Measurements from ENCODE around the gene ZNF595. TPM values are rescaled to one million over a fixed set of nuclear protein-coding genes. Genes with fewer than 3 reads are reported as not detected.

ZNF595 gene
- polyA plus RNA-seq, 1 donor from 2014 or later = 15.1 TPM

DNA sequence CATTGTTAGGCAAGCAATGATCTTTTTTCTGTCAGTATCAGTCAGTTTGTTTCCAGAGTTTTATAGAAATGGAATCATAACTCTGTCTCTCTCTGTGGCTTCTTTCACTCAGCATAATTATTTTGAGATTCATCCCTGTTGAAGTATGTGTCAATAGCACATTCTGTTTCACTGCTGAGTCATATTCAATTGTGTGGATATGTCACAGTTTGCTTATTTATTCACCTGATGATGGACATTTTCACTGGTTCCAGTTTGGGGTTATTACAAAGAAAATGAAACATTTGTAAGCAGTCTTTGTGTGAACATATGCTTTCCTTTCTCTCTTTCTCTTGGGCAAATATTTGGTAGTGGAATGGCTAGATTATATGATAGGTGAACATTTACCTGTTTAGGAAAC lies 61.0 kb downstream of the ZNF595 start:
- Histone ChIP-seq H4K20me1 (ENCODE audit: insufficient read depth) (no peaks in the 10 kb centered on the region), H3F3A (ENCODE audit: insufficient read depth, low read length, poor library complexity, severe bottlenecking) (no peaks in the 10 kb centered on the region), H3K36me3 (ENCODE audit: insufficient read depth, low read length) (no peaks in the 10 kb centered on the region), H3K4me2 (ENCODE audit: low read length) (no peak overlapping the region), H3K9ac (ENCODE audit: low read length) (no peak overlapping the region), H3K9me2 (ENCODE audit: insufficient read depth, low read length) (no peaks in the 10 kb centered on the region), H3K4me3 (ENCODE audit: low read length) (no peak overlapping the region), H2AFZ (ENCODE audit: low read depth, low read length) (no peak overlapping the region), H3K9me3 (ENCODE audit: low read length) (no peaks in the 10 kb centered on the region), H3K27ac (ENCODE audit: low read length) (no peak overlapping the region), H3K27me3 (ENCODE audit: insufficient read depth, low read depth, low read length) (peaks cover 3% of the 10 kb centered on the region), H3K79me2 (replicated peaks; ENCODE audit: insufficient read depth, low read length) (no peaks in the 10 kb centered on the region)
- TF ChIP-seq RAD21 (conservative IDR thresholded peaks at IDR 0.05) (no peak), POLR2AphosphoS5 (IDR thresholded peaks at IDR 0.05) (no peak), TAF1 (IDR thresholded peaks at IDR 0.05; ENCODE audit: low read depth) (no peak), SMC3 (conservative IDR thresholded peaks at IDR 0.05; ENCODE audit: poor library complexity) (no peak), EP300 (conservative IDR thresholded peaks at IDR 0.05; ENCODE audit: poor library complexity, severe bottlenecking) (no peak), MXI1 (conservative IDR thresholded peaks at IDR 0.05; ENCODE audit: poor library complexity, severe bottlenecking) (no peak)
- TF ChIP-seq, protein P1, sequence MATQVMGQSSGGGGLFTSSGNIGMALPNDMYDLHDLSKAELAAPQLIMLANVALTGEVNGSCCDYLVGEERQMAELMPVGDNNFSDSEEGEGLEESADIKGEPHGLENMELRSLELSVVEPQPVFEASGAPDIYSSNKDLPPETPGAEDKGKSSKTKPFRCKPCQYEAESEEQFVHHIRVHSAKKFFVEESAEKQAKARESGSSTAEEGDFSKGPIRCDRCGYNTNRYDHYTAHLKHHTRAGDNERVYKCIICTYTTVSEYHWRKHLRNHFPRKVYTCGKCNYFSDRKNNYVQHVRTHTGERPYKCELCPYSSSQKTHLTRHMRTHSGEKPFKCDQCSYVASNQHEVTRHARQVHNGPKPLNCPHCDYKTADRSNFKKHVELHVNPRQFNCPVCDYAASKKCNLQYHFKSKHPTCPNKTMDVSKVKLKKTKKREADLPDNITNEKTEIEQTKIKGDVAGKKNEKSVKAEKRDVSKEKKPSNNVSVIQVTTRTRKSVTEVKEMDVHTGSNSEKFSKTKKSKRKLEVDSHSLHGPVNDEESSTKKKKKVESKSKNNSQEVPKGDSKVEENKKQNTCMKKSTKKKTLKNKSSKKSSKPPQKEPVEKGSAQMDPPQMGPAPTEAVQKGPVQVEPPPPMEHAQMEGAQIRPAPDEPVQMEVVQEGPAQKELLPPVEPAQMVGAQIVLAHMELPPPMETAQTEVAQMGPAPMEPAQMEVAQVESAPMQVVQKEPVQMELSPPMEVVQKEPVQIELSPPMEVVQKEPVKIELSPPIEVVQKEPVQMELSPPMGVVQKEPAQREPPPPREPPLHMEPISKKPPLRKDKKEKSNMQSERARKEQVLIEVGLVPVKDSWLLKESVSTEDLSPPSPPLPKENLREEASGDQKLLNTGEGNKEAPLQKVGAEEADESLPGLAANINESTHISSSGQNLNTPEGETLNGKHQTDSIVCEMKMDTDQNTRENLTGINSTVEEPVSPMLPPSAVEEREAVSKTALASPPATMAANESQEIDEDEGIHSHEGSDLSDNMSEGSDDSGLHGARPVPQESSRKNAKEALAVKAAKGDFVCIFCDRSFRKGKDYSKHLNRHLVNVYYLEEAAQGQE (IDR thresholded peaks at IDR 0.05; ENCODE audit: borderline replicate concordance) = no peak
- TF ChIP-seq, protein P2, sequence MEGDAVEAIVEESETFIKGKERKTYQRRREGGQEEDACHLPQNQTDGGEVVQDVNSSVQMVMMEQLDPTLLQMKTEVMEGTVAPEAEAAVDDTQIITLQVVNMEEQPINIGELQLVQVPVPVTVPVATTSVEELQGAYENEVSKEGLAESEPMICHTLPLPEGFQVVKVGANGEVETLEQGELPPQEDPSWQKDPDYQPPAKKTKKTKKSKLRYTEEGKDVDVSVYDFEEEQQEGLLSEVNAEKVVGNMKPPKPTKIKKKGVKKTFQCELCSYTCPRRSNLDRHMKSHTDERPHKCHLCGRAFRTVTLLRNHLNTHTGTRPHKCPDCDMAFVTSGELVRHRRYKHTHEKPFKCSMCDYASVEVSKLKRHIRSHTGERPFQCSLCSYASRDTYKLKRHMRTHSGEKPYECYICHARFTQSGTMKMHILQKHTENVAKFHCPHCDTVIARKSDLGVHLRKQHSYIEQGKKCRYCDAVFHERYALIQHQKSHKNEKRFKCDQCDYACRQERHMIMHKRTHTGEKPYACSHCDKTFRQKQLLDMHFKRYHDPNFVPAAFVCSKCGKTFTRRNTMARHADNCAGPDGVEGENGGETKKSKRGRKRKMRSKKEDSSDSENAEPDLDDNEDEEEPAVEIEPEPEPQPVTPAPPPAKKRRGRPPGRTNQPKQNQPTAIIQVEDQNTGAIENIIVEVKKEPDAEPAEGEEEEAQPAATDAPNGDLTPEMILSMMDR (IDR thresholded peaks at IDR 0.05; ENCODE audit: poor library complexity, severe bottlenecking) = no peak

DNA sequence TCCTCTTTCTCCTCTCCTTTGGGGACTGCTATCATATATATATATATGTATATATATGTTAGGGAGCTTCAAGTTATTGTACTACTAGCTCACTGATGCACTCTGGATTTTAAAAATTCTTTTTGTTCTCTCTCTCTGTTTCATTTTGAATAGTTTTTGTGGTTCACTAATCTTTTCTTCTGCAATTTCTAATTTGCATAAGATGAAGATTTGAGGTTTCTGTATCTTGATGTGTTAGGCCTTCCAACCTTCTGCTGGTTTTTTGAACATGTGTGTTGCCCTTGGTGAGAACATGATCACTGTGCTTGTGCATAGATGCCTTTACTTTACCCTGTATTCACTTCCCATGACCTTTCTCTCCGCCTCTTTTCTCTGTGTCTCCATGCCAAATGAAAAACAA lies 63.4 kb downstream of the ZNF595 start:
- Histone ChIP-seq H3F3A (ENCODE audit: insufficient read depth, low read length, poor library complexity, severe bottlenecking) (no peaks in the 10 kb centered on the region), H3K36me3 (ENCODE audit: insufficient read depth, low read length) (no peaks in the 10 kb centered on the region), H3K9me2 (ENCODE audit: insufficient read depth, low read length) (no peaks in the 10 kb centered on the region), H3K4me3 (ENCODE audit: low read length) (no peak overlapping the region), H3K9me3 (ENCODE audit: low read length) (no peaks in the 10 kb centered on the region), H3K27ac (ENCODE audit: low read length) (no peak overlapping the region), H2AFZ (ENCODE audit: low read depth, low read length) (no peak overlapping the region), H4K20me1 (ENCODE audit: insufficient read depth) (no peaks in the 10 kb centered on the region), H3K9ac (ENCODE audit: low read length) (no peak overlapping the region), H3K79me2 (replicated peaks; ENCODE audit: insufficient read depth, low read length) (no peaks in the 10 kb centered on the region), H3K27me3 (ENCODE audit: insufficient read depth, low read depth, low read length) (no peaks in the 10 kb centered on the region), H3K4me2 (ENCODE audit: low read length) (no peak overlapping the region)
- TF ChIP-seq EP300 (conservative IDR thresholded peaks at IDR 0.05; ENCODE audit: poor library complexity, severe bottlenecking) (no peak), RAD21 (conservative IDR thresholded peaks at IDR 0.05) (no peak), MXI1 (conservative IDR thresholded peaks at IDR 0.05; ENCODE audit: poor library complexity, severe bottlenecking) (no peak), SMC3 (conservative IDR thresholded peaks at IDR 0.05; ENCODE audit: poor library complexity) (no peak), EZH2 (IDR thresholded peaks at IDR 0.05; ENCODE audit: borderline replicate concordance, insufficient read depth, low read length, poor library complexity, severe bottlenecking) (no peak), TAF1 (IDR thresholded peaks at IDR 0.05; ENCODE audit: low read depth) (no peak), POLR2AphosphoS5 (IDR thresholded peaks at IDR 0.05) (no peak)
- TF ChIP-seq, protein P1 (IDR thresholded peaks at IDR 0.05; ENCODE audit: borderline replicate concordance) = no peak
- TF ChIP-seq, protein P2 (IDR thresholded peaks at IDR 0.05; ENCODE audit: poor library complexity, severe bottlenecking) = no peak
